Osteocyte (in vitro differentiated cells): ENCODE measurements around the gene KMT2D. TPM values are rescaled to one million over a fixed set of nuclear protein-coding genes. Genes with fewer than 3 reads are reported as not detected.

Experiments used
- DNase-seq: peaks from one replicate; pipeline ENCODE4 v3.0.0; 2021; ENCODE audit warnings: mixed read lengths; ENCODE audit not compliant: unreplicated experiment; ENCODE audit errors: extremely low spot score
- H3K27ac Mint-ChIP-seq: one replicate; pipeline ENCODE4 v1.8.0; 2021; ENCODE audit warnings: mild to moderate bottlenecking, mixed read lengths; ENCODE audit not compliant: unreplicated experiment
- H3K27me3 Mint-ChIP-seq: one replicate; pipeline ENCODE4 v1.8.0; 2021; ENCODE audit warnings: mixed read lengths; ENCODE audit not compliant: unreplicated experiment
- H3K36me3 Mint-ChIP-seq: one replicate; pipeline ENCODE4 v1.8.0; 2021; ENCODE audit warnings: mixed read lengths; ENCODE audit not compliant: unreplicated experiment
- H3K4me1 Mint-ChIP-seq: one replicate; pipeline ENCODE4 v1.8.0; 2021; ENCODE audit warnings: mixed read lengths; ENCODE audit not compliant: unreplicated experiment
- H3K4me3 Mint-ChIP-seq: one replicate; pipeline ENCODE4 v1.8.0; 2021; ENCODE audit warnings: mild to moderate bottlenecking, moderate library complexity, mixed read lengths; ENCODE audit not compliant: unreplicated experiment
- H3K9me3 Mint-ChIP-seq: one replicate; pipeline ENCODE4 v1.8.0; 2021; ENCODE audit warnings: mixed read lengths; ENCODE audit not compliant: unreplicated experiment
- CTCF ChIP-seq: fragments of 200-600 bp; sonication (generic); IDR thresholded peaks from 2 replicates; pipeline ENCODE4 v1.5.0; 2021; ENCODE audit warnings: antibody characterized with exemption, mild to moderate bottlenecking, moderate library complexity
- total RNA-seq: library from RNA; stranded (reverse); gene quantifications from 2 replicates; pipeline ENCODE4 v1.2.1, GENCODE V29; 2021

The KMT2D gene
- total RNA-seq, 1 donor from 2014 or later: 91.2 TPM

- Mint-ChIP-seq H3K27ac (no peak overlapping the region), H3K36me3 (peaks cover 34% of the 10 kb centered on the region), H3K9me3 (no peaks in the 10 kb centered on the region), H3K27me3 (no peaks in the 10 kb centered on the region), H3K4me3 (no peak overlapping the region), H3K4me1 (peaks cover 5% of the 10 kb centered on the region)
- TF ChIP-seq CTCF: no peak
- no peak for DNase-seq
These were observed 36.1 kb downstream of the KMT2D start for GRCh38 chr12:49024543-49024942.

- H3K9me3 Mint-ChIP-seq: no peaks in the 10 kb centered on the region
- no peak for TF ChIP-seq CTCF
- no peak overlapping the region for H3K4me3 Mint-ChIP-seq
- H3K27me3 Mint-ChIP-seq: no peaks in the 10 kb centered on the region
- peaks cover 31% of the 10 kb centered on the region for H3K36me3 Mint-ChIP-seq
- peaks cover 11% of the 10 kb centered on the region for H3K4me1 Mint-ChIP-seq
- no peak overlapping the region for H3K27ac Mint-ChIP-seq
- DNase-seq: no peak
These were observed 36.8 kb downstream of the KMT2D start for GRCh38 chr12:49023812-49024211.

- Mint-ChIP-seq H3K4me1 (peaks cover 15% of the 10 kb centered on the region), H3K9me3 (no peaks in the 10 kb centered on the region), H3K4me3 (no peak overlapping the region), H3K36me3 (peaks cover 26% of the 10 kb centered on the region), H3K27ac (no peak overlapping the region), H3K27me3 (no peaks in the 10 kb centered on the region)
- DNase-seq: no peak
- TF ChIP-seq CTCF: no peak
These were observed 37.9 kb downstream of the KMT2D start for GRCh38 chr12:49022558-49023178.

- Mint-ChIP-seq H3K4me1 (peaks cover 25% of the 10 kb centered on the region), H3K27me3 (no peaks in the 10 kb centered on the region), H3K27ac (peak overlapping the region; percentile 42), H3K36me3 (peaks cover 21% of the 10 kb centered on the region), H3K4me3 (no peak overlapping the region), H3K9me3 (no peaks in the 10 kb centered on the region)
- TF ChIP-seq CTCF: no peak
- no peak for DNase-seq
These were observed 39.2 kb downstream of the KMT2D start for GRCh38 chr12:49021292-49021915.

- H3K9me3 Mint-ChIP-seq: no peaks in the 10 kb centered on the region
- no peak for TF ChIP-seq CTCF
- H3K36me3 Mint-ChIP-seq: peaks cover 16% of the 10 kb centered on the region
- DNase-seq: no peak
- H3K4me1 Mint-ChIP-seq: peaks cover 29% of the 10 kb centered on the region
- no peaks in the 10 kb centered on the region for H3K27me3 Mint-ChIP-seq
- H3K4me3 Mint-ChIP-seq: no peak overlapping the region
- peak overlapping the region; percentile 34 for H3K27ac Mint-ChIP-seq
These were observed 40.2 kb downstream of the KMT2D start for GRCh38 chr12:49020441-49020840.
